GM18511 (cell line): ENCODE results near the gene NELL1.
"Not testable (repeated sequence)": the region's sequence is repeated elsewhere in the genome, so short reads cannot be mapped to it uniquely, and the experiment has no call there.

Experiments used
- ATAC-seq: cut with Tn5 transposase; IDR thresholded peaks from one replicate; pipeline ENCODE4 v1.9.1; 2021; ENCODE audit warnings: mild to moderate bottlenecking, moderate library complexity; ENCODE audit not compliant: unreplicated experiment

The NELL1 gene

DNA sequence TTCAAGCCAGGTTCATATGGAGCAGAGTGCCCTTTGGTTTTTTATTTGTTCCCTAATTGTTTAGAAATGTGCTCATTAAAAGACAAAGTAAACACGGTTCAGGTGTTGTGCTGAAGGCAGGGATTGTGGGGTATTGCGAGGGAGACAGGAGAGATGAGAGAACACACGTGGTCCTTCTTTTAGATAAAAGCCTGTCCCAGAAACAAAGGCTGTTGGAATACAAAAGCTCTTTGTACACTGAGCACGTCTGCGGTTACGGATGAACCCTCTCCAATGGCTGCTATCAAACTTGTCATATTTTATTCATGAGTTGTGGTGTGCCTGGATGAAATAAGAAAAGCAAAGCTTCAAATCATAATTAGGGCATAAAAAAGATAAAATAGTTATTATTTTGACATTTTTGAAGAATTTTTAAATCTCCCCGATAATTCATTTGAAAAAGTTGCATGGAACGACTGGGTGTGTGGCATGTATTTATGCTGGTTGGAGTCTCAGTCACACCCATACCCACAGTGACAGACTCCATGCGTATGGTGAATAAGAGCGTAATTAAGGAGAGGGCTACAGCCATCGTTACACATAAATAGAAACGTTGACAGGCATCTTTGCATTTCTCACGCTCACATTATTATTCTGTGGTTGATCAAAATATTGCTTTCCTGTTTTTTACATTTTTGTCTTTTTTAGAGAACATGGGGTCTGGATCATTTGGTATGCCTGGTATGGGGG is 92.9 kb downstream of the NELL1 start:
- no peak for ATAC-seq

DNA sequence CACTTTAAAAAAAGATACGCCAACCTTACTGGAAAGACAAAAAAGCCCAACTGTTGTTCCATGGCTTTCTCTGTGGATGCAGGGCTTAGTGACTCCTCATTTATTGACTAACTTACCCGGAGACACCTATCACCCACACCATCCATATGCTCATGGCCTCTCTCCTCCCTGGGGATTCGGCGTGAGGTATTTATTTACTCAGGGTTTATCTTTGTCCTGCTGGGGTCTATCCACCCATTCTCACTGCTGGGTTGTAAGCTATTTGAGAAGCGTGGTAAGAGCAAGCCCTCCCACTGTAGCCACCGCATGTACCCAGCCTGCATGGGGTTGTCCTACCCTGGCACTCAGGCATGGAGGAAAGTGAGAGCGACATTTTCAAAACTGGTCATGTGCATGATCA is 93.6 kb downstream of the NELL1 start:
- no peak for ATAC-seq

DNA sequence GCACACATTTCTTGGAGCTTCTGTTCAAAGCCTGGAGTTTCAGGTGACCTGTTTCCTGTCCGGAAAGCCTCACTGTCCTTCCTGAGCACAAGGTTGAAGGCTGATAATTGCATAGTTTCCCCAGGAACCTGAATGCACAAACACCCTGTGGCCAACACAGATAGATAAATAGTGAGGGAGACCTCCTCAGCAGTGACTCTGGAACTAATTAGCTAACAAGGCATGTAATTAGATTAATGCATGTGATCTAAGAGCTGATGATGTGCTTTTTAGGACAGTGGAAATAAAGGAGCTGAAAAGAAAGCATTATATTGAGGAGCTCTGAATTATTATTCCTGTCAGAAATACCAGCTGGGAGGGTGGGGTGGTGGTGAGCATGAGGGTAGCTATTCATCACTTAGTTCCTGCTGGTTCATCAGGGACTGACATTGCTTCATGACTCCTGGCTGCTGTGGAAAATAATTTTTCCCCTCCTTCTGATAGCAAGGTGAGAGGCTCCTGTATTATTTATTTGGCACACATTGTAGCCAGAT is 101.1 kb downstream of the NELL1 start:
- ATAC-seq: no peak

DNA sequence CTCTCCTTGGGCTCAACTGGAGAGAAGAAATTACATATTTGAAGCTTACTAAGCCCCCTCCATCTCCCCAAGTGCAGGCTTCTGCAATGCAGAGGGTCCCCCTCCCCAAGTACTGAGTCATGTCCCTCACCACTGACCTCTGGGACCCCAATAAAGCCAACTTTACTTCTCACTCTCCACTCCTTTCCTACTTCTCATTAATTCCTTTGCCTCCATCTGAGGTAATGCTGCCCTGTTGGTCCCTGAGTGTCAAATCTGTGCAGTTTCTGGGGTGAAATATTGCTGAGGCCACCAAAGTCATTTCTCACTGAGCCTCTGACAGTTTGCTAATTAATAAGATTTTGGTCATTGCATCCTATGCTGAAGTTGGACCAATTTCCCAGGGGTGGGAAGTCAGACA is 101.6 kb downstream of the NELL1 start:
- no peak for ATAC-seq

DNA sequence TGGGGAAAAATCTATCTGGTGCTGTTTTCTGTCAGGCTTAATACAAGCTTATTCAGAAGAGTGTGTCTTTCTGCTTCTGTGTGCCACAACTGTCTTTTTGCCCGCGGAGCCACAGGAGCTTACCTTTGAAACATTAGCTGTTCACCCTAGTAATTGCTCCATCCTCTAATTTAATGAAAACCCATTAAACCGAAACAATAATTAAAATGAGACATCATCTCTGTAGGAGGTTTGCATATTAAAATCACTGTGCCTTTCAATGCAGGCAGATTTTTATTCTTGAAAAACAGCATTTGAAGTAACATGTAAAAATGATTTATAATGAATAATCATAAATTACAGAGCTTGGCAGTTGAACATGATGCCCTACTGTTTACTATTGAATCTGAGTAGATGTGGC is 102.3 kb downstream of the NELL1 start:
- no peak for ATAC-seq

DNA sequence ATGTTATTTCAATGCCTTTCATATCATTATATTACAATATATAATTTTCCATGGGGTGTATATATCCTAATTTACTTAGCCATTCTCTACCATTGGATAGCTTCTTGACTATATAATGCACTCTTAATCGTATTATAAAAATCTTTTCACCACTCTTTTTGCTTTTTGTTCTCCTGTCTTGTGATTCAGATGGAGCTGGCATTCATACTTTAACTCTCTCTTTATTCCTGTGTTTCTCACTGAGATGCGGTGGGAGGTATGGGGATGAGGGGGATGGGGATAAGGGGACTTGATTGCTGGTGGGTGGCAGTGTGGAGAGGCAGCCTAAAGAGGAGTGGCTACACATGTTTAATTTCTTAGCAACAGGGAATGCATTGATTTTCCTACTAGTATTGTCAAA is 105.9 kb downstream of the NELL1 start:
- ATAC-seq: no peak

DNA sequence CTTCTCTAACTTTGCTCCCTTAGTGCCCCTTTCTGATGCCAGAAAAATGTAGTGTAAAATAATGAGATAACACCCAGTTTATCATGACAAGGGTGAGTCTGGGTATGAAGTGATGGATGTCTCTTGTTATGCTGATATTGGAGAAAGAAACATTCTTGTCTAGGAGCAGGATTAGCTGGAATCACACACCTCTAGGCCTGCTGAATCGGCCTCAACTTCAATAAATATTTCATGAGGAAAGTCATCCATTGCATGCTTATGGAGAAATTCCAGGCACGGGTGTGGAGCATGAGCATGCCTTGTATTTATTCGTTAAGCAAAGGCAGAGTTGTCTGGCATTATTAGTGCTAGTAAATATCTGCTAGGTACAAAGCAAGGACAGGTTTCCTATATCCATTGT is 113.4 kb downstream of the NELL1 start:
- no peak for ATAC-seq

DNA sequence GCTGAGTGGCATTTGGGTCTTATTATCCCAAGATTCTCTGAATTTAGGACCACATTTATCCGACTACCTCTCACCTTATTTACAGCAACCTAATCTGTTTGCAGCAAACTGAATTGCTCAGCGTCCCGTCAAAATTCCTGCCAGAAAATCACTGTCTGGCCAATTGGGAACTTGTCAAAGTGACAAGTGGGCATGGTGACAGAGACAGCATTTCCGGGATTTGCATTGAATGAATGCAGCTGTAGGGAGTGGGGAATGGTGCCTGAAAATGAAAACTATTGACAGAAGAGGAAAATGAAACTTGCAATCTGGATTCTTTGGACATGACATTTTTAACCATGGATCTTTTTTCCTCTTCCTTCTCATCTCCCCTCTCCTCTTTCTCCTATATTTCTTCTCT is 113.8 kb downstream of the NELL1 start:
- ATAC-seq: no peak

DNA sequence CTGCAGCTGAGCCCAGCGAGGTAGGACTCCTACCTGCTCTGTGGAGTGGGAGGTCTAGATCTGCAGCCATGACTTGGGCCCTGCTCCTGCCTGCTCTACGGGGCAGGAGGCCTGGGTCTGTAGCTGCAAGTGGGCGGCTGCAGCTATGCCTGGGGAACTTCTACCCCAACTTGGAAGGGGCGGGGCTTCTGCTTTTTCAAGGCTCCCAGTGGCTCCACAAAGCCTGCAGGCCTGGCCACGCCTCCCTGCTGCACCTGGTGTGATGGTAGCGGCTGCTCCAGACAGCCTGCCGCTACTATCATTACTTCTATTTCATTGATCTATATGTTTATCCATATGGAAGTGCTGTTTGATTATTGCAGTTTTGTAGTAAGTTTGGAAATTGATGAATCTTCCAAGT is 121.2 kb downstream of the NELL1 start:
- no peak for ATAC-seq

DNA sequence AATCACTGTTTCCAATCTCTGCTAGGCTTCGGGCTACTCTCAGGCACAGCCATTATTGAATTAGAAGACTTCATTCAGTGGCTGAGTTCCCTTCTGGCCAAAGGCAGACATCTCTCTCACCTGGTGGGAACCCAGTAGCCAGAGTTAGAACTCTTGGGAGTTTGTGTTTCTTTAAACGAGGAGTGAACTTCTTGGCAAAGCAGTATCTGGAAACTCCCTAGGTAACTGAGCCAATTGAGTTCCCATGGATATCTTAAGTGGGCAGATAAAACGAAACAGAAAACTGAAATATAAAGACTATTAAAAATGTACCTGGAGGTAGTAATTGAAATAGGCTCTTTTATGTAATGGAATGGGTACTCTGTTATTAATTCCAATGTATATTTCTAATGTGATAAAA is 125.6 kb downstream of the NELL1 start:
- ATAC-seq: no peak

DNA sequence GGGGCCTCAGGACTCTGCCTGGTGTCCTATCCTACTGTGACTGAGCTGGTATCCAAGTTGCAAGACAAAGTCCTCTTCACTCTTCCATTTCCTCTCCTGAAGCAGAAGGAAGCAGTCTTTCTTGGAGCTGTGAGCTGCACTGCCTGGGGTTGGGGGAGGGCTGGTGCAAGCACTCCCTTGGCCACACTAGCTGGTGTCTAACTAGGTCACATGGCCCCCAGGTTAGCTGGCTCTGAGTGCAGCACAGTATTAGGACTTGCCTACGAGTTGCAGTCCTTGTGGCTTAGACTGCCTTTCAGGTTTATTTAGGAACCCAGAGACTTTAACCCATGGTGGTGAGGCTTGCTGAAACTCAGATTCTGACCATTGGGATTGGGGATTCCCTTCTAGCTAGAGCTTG is 138.9 kb downstream of the NELL1 start:
- no peak for ATAC-seq

DNA sequence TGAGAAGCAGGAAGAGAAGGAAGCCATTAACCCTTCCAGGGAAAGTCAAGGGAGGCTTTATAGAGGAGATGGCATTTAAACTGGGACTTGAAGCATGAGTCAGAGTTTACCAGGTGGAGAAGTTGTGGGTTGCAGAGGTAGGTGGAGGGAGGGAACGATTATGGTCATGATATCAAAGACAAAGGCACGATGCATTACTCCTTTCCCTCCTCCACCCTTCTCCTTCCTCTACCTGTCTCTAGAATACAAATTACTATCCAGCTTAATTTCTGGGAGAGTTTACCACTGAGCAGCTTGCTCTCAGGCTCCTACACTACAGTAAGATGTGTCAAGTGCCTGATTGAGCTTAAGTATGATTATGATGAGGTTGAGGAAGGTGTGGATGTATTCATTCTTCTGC is 151.7 kb downstream of the NELL1 start:
- ATAC-seq: no peak

DNA sequence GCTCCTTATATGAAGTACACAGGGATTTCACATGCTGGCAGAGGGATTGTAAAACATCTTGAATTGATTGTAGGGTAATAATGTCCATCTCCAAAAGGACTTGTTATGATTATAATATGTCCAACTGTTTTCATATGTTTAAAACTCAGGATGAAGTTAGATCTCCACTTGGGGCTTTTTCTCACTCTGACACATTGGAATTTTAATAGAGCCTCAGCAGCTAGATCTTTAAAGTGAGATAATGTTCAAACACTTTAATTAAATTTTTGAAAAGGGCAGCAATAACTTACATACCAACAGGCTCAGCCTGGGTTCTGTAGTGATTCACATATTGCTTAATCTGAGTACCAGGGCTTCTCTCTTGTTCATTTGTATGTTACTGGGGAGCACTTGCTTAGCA is 152.1 kb downstream of the NELL1 start:
- ATAC-seq: no peak

DNA sequence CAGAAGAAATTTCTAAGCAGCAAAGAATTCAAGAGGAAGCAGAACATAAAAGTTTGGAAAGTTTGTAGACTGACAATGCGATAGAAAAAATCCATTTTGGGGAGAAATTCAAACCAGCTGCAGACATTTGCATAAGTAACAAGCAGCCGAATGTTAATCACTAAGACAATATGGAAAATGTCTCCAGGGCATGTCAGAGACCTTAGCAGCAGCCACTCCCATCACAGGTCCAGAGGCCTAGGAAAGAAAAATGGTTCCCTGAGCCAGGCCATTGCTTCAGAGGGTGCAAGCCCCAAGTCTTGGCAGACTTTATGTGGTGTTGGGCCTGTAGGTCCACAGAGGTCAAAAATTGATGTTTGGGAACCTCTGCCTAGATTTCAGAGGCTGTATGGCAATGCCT is 155.4 kb downstream of the NELL1 start:
- no peak for ATAC-seq

DNA sequence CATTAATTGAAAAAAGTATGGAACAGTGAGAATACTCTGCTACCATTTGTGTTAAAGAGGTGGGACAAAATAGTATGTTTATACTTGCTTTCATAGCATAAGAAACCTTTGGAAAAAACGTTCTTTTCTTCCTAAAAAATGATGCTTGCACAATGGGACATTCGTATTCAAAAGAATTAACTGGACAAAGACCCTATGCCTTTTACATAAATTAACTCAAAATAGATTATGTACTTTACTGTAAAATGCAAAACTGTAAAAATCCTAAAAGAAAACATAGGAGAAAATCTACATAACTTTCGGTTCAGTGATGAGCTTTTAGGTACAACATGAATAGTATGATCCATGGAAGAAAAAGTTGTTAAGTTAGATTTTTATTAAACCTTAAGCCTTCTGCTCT is 166.2 kb downstream of the NELL1 start:
- ATAC-seq: no peak

DNA sequence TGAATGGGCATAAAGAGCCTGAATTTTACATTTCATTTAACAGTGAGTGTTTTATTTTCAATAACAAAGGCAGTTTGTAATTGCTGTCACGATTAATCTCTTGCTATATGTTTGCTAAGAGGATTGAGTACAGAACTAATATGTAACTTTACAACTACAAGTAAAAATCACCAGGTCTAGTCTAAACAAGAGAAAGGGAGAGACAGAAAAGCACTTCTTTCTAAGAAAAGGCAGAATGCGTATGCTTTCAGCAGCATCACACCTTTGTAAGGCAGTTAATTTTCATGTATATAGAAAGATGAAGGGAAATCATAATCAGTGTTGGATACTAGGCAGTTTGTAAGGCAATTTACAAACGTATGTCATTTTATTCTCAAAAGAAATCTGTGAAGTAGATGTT is 169.8 kb downstream of the NELL1 start:
- no peak for ATAC-seq

DNA sequence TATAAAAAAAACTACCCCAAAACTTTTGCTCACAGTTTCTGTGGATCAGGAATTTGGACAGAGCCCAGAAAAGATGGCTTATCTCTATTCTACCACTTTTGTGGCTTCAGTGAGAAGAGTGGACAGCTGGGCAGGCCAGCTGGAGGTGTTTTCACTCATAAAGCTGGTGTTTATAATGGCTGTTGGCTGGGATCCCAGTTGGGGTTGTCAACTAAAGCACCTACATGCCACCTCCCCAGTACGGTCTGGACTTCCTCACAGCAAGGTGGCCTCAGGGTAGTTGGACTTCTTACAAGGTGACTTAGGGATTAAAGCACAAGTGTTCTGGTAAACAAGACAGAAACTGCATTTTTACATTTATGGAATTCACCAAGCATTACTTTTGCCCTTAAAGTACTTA is 171.0 kb downstream of the NELL1 start:
- ATAC-seq: no peak

DNA sequence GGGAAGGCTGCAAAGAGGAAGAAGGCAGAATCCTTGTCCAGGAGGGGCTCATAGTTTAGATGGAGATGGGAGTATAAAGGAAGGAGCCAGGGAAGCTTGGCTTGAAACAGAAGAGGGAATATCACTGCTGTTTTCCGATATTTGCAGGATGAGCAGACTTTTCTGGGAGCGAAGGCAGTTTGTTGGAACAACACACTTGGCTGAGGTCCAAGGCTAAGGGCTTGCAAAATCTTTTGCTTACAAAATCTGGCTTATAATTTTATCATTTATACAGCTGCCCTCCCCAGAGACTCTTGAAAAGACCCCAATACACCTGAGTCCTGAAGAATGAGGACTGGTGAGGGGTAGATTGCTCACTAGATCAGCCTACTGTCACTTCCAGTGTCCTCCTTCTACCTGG is 174.8 kb downstream of the NELL1 start:
- ATAC-seq: no peak

DNA sequence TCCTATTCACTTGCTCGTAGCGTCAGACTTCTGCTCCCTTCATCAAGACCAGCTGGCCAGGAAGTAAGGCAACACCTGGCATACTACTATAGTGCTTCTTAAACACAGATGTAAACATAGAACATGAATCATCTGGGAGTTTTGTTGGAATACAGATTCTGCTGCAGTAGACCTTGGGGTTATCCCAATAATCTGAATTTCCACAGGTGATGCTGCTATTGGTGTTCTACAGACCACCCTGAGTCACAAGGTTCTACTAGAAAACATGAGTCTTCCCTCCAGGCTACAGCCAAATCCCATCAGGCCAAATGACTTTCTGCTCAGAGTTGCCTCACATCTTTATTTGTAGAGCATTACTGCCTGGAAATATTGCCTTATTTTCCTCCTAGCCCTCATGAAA is 175.2 kb downstream of the NELL1 start:
- ATAC-seq: no peak

DNA sequence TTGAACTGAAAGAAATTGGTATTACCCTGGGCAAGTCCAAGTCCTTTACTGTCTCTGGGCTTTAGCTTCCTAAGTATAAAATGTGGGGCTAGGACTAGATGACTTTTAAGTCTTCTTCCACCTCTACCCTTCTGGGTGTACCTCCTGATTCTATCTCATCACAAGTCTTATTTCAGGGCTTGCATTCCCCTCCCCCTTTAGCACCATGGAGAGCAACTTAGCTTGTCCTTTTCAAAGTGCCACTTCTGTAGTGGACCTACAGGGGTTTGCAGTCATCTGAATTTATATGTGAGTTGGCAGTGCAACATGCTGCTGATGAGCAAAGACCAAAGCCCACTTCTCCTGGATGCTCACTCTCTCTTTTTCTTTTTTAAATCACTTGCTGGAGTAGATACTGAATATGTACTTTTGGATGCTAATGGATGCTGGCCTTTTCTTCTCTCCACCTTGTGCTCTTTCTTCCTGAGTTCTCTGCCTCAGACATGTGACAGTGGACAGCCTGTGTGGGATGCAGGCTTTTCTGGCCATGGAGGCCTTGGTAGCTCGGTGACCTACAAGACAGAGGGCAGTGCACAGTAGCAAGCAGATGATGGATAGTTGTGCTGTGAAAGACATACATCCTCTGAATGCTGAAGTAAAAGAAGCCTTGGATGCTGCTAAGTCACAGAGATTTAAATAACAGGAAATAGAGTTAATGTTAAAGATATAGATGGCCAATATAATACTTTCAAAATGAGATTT is 185.0 kb downstream of the NELL1 start:
- no peak for ATAC-seq

DNA sequence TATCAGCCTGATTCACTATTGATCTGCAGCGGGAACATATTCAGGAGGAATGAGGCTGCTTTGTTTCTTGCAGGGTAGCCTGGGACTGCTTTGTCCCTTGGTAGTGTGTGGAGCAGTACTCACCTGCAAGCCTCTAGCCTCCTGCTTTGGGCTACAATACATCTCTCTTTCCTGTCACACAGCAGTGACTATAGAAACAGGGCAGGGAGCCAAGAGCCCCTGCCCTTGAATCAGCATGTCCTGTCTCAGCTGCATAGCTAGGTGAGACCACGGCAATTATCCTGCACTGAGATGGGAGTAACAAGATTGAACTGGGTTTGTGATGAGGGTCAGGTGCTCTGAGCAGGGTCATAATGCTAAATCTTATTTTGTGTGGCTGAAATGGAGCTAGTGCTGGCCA is 191.9 kb downstream of the NELL1 start:
- no peak for ATAC-seq

DNA sequence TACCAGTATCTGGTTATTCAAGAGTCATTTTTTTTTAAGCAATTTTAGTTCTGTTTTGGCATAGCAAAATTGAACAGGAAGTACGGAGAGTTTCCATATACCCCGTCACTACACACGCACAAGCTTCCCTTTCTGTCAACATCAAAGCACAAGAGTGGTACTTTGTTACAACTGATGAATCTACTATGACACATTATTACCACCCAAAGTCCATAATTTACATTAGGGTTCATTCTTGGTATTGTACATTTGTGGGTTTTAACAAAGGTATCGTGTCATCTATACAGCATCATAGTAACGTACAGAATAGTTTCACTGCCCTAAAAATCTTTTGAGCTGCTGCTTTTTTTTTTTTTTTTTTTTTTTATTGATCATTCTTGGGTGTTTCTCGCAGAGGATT is 192.9 kb downstream of the NELL1 start:
- not testable (repeated sequence) for ATAC-seq

DNA sequence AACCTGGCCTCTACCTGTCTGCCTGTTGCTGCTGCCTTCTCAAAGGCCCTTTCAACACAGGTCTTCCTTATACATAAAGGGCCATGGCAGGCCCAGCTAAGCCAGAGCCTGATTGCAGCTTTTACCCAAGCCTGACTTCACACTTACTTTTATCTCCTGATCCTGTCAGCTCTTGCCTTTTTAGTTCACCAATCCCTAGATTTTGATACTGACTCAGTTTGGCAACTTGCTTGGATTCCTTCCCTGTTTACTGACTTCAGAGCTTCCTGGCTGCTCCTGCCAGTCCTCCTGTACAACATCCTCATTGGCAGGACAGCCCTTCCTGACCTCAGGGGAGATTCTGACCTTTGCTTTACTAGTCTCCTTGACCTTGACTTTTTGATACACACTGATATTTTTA is 195.2 kb downstream of the NELL1 start:
- ATAC-seq: no peak
